ENCODE results near the gene BTN2A1. TPM values are rescaled to one million over a fixed set of nuclear protein-coding genes. Genes with fewer than 3 reads are reported as not detected.

Gene BTN2A1
- total RNA-seq, 6 experiments from 2014 or later: 3.6 to 8.3 (median 5.2) TPM

DNA sequence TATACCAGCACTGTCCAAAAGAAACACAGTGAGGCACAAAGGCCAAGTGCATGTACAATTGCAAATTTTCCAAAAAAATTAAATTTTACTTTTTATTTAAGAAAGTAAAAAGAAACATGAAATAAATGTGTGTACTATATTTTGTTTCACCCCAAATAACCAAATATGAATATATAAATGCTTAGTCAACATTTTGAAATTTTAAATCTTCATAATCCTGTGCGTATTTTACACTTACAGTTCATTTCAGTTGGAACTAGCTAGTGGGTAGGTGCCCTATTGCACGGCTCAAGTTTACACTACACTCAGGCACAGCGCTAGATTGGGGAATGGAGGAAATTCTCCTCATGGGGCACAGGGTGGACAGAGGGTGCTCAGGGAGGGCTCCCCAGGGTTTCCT, 35.4 kb upstream of the BTN2A1 start:
- no peaks in the 10 kb centered on the region for H3K27me3 ChIP-seq
- no peak for TF ChIP-seq POLR2A (IDR thresholded peaks at IDR 0.05)
- TF ChIP-seq, protein P1, sequence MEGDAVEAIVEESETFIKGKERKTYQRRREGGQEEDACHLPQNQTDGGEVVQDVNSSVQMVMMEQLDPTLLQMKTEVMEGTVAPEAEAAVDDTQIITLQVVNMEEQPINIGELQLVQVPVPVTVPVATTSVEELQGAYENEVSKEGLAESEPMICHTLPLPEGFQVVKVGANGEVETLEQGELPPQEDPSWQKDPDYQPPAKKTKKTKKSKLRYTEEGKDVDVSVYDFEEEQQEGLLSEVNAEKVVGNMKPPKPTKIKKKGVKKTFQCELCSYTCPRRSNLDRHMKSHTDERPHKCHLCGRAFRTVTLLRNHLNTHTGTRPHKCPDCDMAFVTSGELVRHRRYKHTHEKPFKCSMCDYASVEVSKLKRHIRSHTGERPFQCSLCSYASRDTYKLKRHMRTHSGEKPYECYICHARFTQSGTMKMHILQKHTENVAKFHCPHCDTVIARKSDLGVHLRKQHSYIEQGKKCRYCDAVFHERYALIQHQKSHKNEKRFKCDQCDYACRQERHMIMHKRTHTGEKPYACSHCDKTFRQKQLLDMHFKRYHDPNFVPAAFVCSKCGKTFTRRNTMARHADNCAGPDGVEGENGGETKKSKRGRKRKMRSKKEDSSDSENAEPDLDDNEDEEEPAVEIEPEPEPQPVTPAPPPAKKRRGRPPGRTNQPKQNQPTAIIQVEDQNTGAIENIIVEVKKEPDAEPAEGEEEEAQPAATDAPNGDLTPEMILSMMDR (IDR thresholded peaks at IDR 0.05): no peak
- H3K36me3 ChIP-seq: no peaks in the 10 kb centered on the region
- no peak overlapping the region for H3K4me3 ChIP-seq
- ATAC-seq (no peak), DNase-seq (no peak)
- no peak overlapping the region for H3K27ac ChIP-seq
- WGBS (ENCODE audit: insufficient coverage, low coverage, low lambda C conversion rate, missing lambda C conversion rate): 96% methylated on average over 3 of the region's 3 CpGs
- peaks cover 0 to 13% (median 0%) of the 10 kb centered on the region in 4 donors for H3K4me1 ChIP-seq
- H3K9me3 ChIP-seq: no peaks in the 10 kb centered on the region
- intact Hi-C loops (cut with DNase I): no loop called here

DNA sequence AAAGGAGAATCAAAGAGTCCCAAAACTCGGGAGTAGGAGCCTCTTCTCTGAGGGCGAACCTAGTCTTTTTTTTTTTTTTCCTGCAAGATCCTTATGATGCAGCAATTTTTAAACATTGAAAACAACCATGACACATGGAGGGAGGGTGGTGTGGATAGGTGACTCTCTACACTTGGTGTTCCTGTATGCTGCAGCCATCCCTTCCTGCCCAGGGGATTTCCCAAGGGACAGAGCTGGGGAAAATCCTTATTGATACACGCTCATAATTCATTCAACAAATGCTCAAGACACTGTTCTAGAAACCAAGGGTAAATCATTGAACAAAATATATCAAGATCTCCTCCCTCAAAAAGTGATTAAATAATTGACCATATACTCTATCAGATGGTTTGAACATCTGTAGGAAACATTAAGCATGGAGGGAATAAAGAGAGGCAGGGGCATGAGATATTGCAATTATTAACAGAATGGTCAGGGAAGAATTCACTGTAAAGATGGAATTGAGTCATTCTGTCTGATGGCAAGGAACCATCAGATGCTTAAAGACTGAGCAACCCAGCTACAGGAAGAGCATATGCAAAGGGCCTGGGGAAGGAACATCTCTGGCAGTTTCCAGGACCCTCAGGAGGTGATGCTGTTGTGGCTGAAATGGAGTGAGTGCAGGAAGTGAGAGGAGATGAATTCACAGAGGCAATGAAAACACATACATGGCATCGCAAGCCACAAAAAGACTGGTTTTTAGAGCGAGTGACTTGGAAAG, 30.9 kb upstream of the BTN2A1 start:
- no peak for ATAC-seq
- DNase-seq: no peak
- H3K27me3 ChIP-seq: no peaks in the 10 kb centered on the region
- no peaks in the 10 kb centered on the region for H3K9me3 ChIP-seq
- no peaks in the 10 kb centered on the region for H3K36me3 ChIP-seq
- H3K4me3 ChIP-seq: no peak overlapping the region
- peaks cover 0 to 4% (median 0%) of the 10 kb centered on the region in 4 donors for H3K4me1 ChIP-seq
- intact Hi-C loops (cut with DNase I): no loop called here
- H3K27ac ChIP-seq: no peak overlapping the region
- TF ChIP-seq POLR2A (IDR thresholded peaks at IDR 0.05): no peak
- TF ChIP-seq, protein P1 (IDR thresholded peaks at IDR 0.05): no peak
- WGBS (ENCODE audit: insufficient coverage, low coverage, low lambda C conversion rate, missing lambda C conversion rate): 88% methylated on average over 4 of the region's 5 CpGs

DNA sequence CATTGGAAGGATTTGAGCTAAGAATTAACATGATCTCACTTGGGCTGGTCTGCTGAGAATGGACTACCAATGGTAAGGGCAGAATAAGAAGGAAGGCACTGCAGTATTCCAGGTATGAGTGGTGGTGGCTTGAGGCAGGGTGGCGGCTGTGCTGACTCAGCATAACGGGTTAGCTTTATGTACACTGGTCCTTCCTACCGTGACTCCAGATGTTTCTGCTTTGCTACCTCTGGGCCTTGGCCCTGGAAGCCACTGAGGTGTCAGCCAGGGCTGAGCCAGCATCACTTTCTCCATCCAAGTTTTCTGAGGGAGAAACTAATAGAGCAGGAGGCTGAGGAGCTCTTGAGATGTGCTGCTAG, 30.3 kb upstream of the BTN2A1 start:
- ATAC-seq: no peak
- H3K36me3 ChIP-seq: no peaks in the 10 kb centered on the region
- intact Hi-C loops (cut with DNase I): no loop called here
- no peaks in the 10 kb centered on the region for H3K9me3 ChIP-seq
- H3K4me1 ChIP-seq: no peaks in the 10 kb centered on the region
- no peak for TF ChIP-seq POLR2A (IDR thresholded peaks at IDR 0.05)
- TF ChIP-seq, protein P1 (IDR thresholded peaks at IDR 0.05): no peak
- no peak overlapping the region for H3K27ac ChIP-seq
- WGBS (ENCODE audit: insufficient coverage, low coverage, low lambda C conversion rate, missing lambda C conversion rate): no CpG with 5 or more reads among the region's 3 CpGs
- no peak for DNase-seq
- H3K4me3 ChIP-seq: no peak overlapping the region
- no peaks in the 10 kb centered on the region for H3K27me3 ChIP-seq

DNA sequence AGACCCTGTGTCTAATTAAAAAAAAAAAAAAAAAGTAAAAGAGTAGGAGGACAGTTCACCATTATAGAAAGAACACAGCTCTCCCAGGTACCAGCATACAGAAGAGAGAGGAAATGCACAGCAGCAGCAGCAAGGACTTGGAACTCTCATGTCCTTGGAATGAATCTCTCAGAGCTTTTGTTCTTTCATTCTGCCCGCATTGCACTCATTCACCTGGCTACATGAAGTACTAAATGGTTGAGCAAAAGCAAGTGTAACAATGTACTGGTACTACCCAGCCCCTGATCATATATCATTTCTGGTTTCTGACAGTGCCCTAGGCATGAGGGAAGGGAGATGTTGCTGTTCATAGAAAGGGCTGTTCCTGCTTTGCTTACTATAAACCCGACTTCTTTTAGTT, 29.5 kb upstream of the BTN2A1 start:
- DNase-seq: no peak
- H3K27me3 ChIP-seq: no peaks in the 10 kb centered on the region
- no peaks in the 10 kb centered on the region for H3K9me3 ChIP-seq
- TF ChIP-seq, protein P1 (IDR thresholded peaks at IDR 0.05): no peak
- TF ChIP-seq POLR2A (IDR thresholded peaks at IDR 0.05): no peak
- intact Hi-C loops (cut with DNase I): no loop called here
- H3K4me3 ChIP-seq: no peak overlapping the region
- H3K36me3 ChIP-seq: no peaks in the 10 kb centered on the region
- no peak for ATAC-seq
- 87% methylated on average over 2 of the region's 2 CpGs for WGBS (ENCODE audit: insufficient coverage, low coverage, low lambda C conversion rate, missing lambda C conversion rate)
- H3K4me1 ChIP-seq: no peaks in the 10 kb centered on the region
- no peak overlapping the region for H3K27ac ChIP-seq
